HEK293 (cell line): ENCODE measurements around the gene BICC1.

Experiments used
- CTCF ChIA-PET: fragments of 350-600 bp; formaldehyde crosslinking; extraction: SDS; loops from one replicate; lab custom pipeline; 2021; ENCODE audit warnings: antibody characterized with exemption; lab: Yijun Ruan, JAX
- POLR2A ChIA-PET: fragments of 300-600 bp; formaldehyde crosslinking; extraction: SDS; loops from one replicate; lab custom pipeline; 2020; ENCODE audit warnings: antibody characterized with exemption, inconsistent platforms; lab: Yijun Ruan, JAX
- H3K27ac ChIP-seq: fragments of 200-500 bp; sonication (Bioruptor generic); 2 replicates; pipeline ENCODE4 v1.5.1; 2014; ENCODE audit warnings: low read depth, low read length, control low read depth, inconsistent platforms; ENCODE audit errors: extremely low read depth
- H3K36me3 ChIP-seq, 2 experiments: fragments of 200-500 bp in 1 of 2; sonication (Bioruptor generic) in 1 of 2; 1 replicate in 1 of 2; 2 replicates in 1 of 2; pipeline ENCODE4 v1.5.1; 2014 to 2017; ENCODE audit warnings: inconsistent platforms in 2 of 2, low read length in 2 of 2; ENCODE audit not compliant: control insufficient read depth in 2 of 2, insufficient read depth in 1 of 2
- H3K4me1 ChIP-seq: fragments of 200-500 bp; sonication (Bioruptor generic); 2 replicates; pipeline ENCODE4 v1.5.1; 2014; ENCODE audit warnings: mild to moderate bottlenecking, low read length, inconsistent platforms; ENCODE audit not compliant: control insufficient read depth, insufficient read depth
- H3K4me3 ChIP-seq: 2 replicates; pipeline ENCODE4 v1.5.1; 2011; ENCODE audit warnings: low read depth, mild to moderate bottlenecking, control low read depth, low read length, moderate library complexity
- H3K9me3 ChIP-seq: fragments of 200-500 bp; sonication (Bioruptor generic); 2 replicates; pipeline ENCODE4 v1.5.1; 2014; ENCODE audit warnings: low read depth, low read length, inconsistent platforms; ENCODE audit not compliant: control insufficient read depth, insufficient read depth
- FEZF1 ChIP-seq: fragments of 450-650 bp; formaldehyde crosslinking; IDR thresholded peaks from 2 replicates; pipeline ENCODE4 v1.5.1; 2016; ENCODE audit warnings: missing biosample characterization, missing genetic modification characterization
- GLIS2 ChIP-seq: fragments of 450-650 bp; formaldehyde crosslinking; IDR thresholded peaks from 2 replicates; pipeline ENCODE4 v1.5.1; 2016; ENCODE audit warnings: missing biosample characterization, missing genetic modification characterization
- INSM2 ChIP-seq: fragments of 450-650 bp; formaldehyde crosslinking; IDR thresholded peaks from 2 replicates; pipeline ENCODE4 v1.5.1; 2016; ENCODE audit warnings: missing biosample characterization, missing genetic modification characterization
- KLF8 ChIP-seq: fragments of 450-650 bp; formaldehyde crosslinking; IDR thresholded peaks from 2 replicates; pipeline ENCODE4 v1.5.1; 2016; ENCODE audit warnings: missing biosample characterization, missing genetic modification characterization
- OSR2 ChIP-seq: fragments of 450-650 bp; formaldehyde crosslinking; IDR thresholded peaks from 2 replicates; pipeline ENCODE4 v1.5.1; 2016; ENCODE audit warnings: missing biosample characterization, missing genetic modification characterization
- PRDM10 ChIP-seq: fragments of 450-650 bp; formaldehyde crosslinking; IDR thresholded peaks from 2 replicates; pipeline ENCODE4 v1.5.1; 2016; ENCODE audit warnings: missing biosample characterization, missing genetic modification characterization
- ZFP37 ChIP-seq: fragments of 450-650 bp; formaldehyde crosslinking; IDR thresholded peaks from 2 replicates; pipeline ENCODE4 v1.5.1; 2016; ENCODE audit warnings: missing biosample characterization, missing genetic modification characterization
- ZNF211 ChIP-seq: fragments of 450-650 bp; formaldehyde crosslinking; IDR thresholded peaks from 2 replicates; pipeline ENCODE4 v1.5.1; 2016; ENCODE audit warnings: low read depth, missing biosample characterization, missing genetic modification characterization
- ZNF433 ChIP-seq: fragments of 450-650 bp; formaldehyde crosslinking; IDR thresholded peaks from 2 replicates; pipeline ENCODE4 v1.5.1; 2016; ENCODE audit warnings: missing biosample characterization, missing genetic modification characterization, low read depth
- ZNF549 ChIP-seq: fragments of 450-650 bp; IDR thresholded peaks from 2 replicates; pipeline ENCODE4 v1.5.1; 2018; ENCODE audit warnings: missing biosample characterization, missing genetic modification characterization, mild to moderate bottlenecking, inconsistent platforms, moderate library complexity
- ZNF561 ChIP-seq: fragments of 450-650 bp; IDR thresholded peaks from 2 replicates; pipeline ENCODE4 v1.5.1; 2018; ENCODE audit warnings: missing biosample characterization, missing genetic modification characterization, borderline replicate concordance
- ZNF580 ChIP-seq: fragments of 450-650 bp; formaldehyde crosslinking; IDR thresholded peaks from 2 replicates; pipeline ENCODE4 v1.5.1; 2016; ENCODE audit warnings: missing biosample characterization, missing genetic modification characterization
- ZNF624 ChIP-seq: fragments of 450-650 bp; formaldehyde crosslinking; IDR thresholded peaks from 2 replicates; pipeline ENCODE4 v1.5.1; 2017; ENCODE audit warnings: missing biosample characterization, missing genetic modification characterization
- ZNF658 ChIP-seq: fragments of 450-650 bp; formaldehyde crosslinking; IDR thresholded peaks from 2 replicates; pipeline ENCODE4; 2016; ENCODE audit warnings: missing biosample characterization, missing genetic modification characterization
- ZNF677 ChIP-seq: fragments of 450-650 bp; IDR thresholded peaks from 2 replicates; pipeline ENCODE4 v1.5.0; 2018; ENCODE audit warnings: missing biosample characterization, mild to moderate bottlenecking, missing genetic modification characterization, moderate library complexity
- ZNF692 ChIP-seq: fragments of 450-650 bp; formaldehyde crosslinking; IDR thresholded peaks from 2 replicates; pipeline ENCODE4 v1.5.1; 2016; ENCODE audit warnings: missing biosample characterization, missing genetic modification characterization
- ZNF707 ChIP-seq: fragments of 450-650 bp; formaldehyde crosslinking; IDR thresholded peaks from 2 replicates; pipeline ENCODE4 v1.5.1; 2016; ENCODE audit warnings: missing biosample characterization, missing genetic modification characterization
- ZSCAN16 ChIP-seq: fragments of 450-650 bp; formaldehyde crosslinking; IDR thresholded peaks from 2 replicates; pipeline ENCODE4 v1.5.1; 2016; ENCODE audit warnings: missing biosample characterization, missing genetic modification characterization
- ZSCAN23 ChIP-seq: fragments of 450-650 bp; formaldehyde crosslinking; IDR thresholded peaks from 2 replicates; pipeline ENCODE4 v1.5.1; 2016; ENCODE audit warnings: missing biosample characterization, missing genetic modification characterization
- TF ChIP-seq, protein P1 (sequence below): fragments of 450-650 bp; formaldehyde crosslinking; IDR thresholded peaks from 2 replicates; pipeline ENCODE4 v1.5.1; 2016; ENCODE audit warnings: missing biosample characterization, missing genetic modification characterization

Gene BICC1

GRCh38 chr10:58517491-58518355 is 5.1 kb downstream of the BICC1 start:
- POLR2A ChIA-PET = no interaction called here
- H3K36me3 ChIP-seq = no peaks in the 10 kb centered on the region
- H3K27ac ChIP-seq = no peak overlapping the region
- H3K4me3 ChIP-seq = no peak overlapping the region
- H3K4me1 ChIP-seq = 0 out of 2 replicates have a peak, but pooled peaks cover 3% of the 10 kb centered on the region
- CTCF ChIA-PET = interaction anchor here (0.6 to 2.7 kb wide), 6 partner anchors 11 to 481 kb away, joined by 3 to 17 read pairs (median 3); no protein-coding TSS in a partner anchor
- no peak for TF ChIP-seq ZNF677 (tag by site-specific recombination)
- TF ChIP-seq PRDM10 = 0 out of 2 replicates have a peak, but pooled peaks have one; percentile 22
- no peaks in the 10 kb centered on the region for H3K9me3 ChIP-seq

GRCh38 chr10:58518775-58519174 is 6.1 kb downstream of the BICC1 start:
- Histone ChIP-seq H3K36me3 (no peaks in the 10 kb centered on the region), H3K4me3 (no peak overlapping the region), H3K4me1 (0 out of 2 replicates have a peak, but pooled peaks cover 3% of the 10 kb centered on the region), H3K27ac (no peak overlapping the region), H3K9me3 (no peaks in the 10 kb centered on the region)
- TF ChIP-seq ZNF211 (tag by site-specific recombination) = no peak
- no peak for TF ChIP-seq ZNF692 (tag by site-specific recombination)
- TF ChIP-seq GLIS2 (tag by site-specific recombination) = no peak
- TF ChIP-seq, protein P1, sequence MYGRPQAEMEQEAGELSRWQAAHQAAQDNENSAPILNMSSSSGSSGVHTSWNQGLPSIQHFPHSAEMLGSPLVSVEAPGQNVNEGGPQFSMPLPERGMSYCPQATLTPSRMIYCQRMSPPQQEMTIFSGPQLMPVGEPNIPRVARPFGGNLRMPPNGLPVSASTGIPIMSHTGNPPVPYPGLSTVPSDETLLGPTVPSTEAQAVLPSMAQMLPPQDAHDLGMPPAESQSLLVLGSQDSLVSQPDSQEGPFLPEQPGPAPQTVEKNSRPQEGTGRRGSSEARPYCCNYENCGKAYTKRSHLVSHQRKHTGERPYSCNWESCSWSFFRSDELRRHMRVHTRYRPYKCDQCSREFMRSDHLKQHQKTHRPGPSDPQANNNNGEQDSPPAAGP (tag by site-specific recombination) = no peak
- TF ChIP-seq ZFP37 (tag by site-specific recombination) = no peak
- no peak for TF ChIP-seq ZNF549 (tag by site-specific recombination)
- TF ChIP-seq ZNF561 (tag by site-specific recombination) = no peak
- TF ChIP-seq ZNF624 (tag by site-specific recombination) = no peak
- no peak for TF ChIP-seq OSR2 (tag by site-specific recombination)
- no peak for TF ChIP-seq ZNF433 (tag by site-specific recombination)
- TF ChIP-seq INSM2 (tag by site-specific recombination) = no peak
- TF ChIP-seq FEZF1 (tag by site-specific recombination) = no peak
- no peak for TF ChIP-seq ZNF580 (tag by site-specific recombination)
- TF ChIP-seq ZNF707 (tag by site-specific recombination) = no peak
- no peak for TF ChIP-seq KLF8 (tag by site-specific recombination)
- no peak for TF ChIP-seq ZSCAN16 (tag by site-specific recombination)
- no peak for TF ChIP-seq ZNF658 (tag by site-specific recombination)
- no peak for TF ChIP-seq ZSCAN23 (tag by site-specific recombination)
- POLR2A ChIA-PET = no interaction called here
- CTCF ChIA-PET = interaction anchor here (0.6 to 2.7 kb wide), 3 partner anchors 12 to 104 kb away, joined by 3 to 17 read pairs (median 6); no protein-coding TSS in a partner anchor
